Neural cell (in vitro differentiated cells): Measurements from ENCODE around the gene RASIP1.

ENCODE experiments used
- CTCF ChIP-seq: fragments of 450-650 bp; IDR thresholded peaks from 2 replicates; pipeline ENCODE4 v1.5.1; 2014; ENCODE audit warnings: antibody characterized with exemption, mild to moderate bottlenecking, moderate library complexity; ENCODE audit not compliant: poor library complexity, severe bottlenecking
- POLR2AphosphoS5 ChIP-seq: IDR thresholded peaks from 2 replicates; pipeline ENCODE4 v1.6.1; 2012
- SMC3 ChIP-seq: fragments of 450-650 bp; conservative IDR thresholded peaks from 2 replicates; pipeline ENCODE4 v1.6.1; 2014; ENCODE audit warnings: antibody characterized with exemption, mild to moderate bottlenecking, moderate library complexity; ENCODE audit not compliant: poor library complexity
- TAF1 ChIP-seq: IDR thresholded peaks from 2 replicates; pipeline ENCODE4 v1.6.1; 2012; ENCODE audit warnings: low read depth

GRCh38 chr19:48745208-48745995 lies 5.0 kb upstream of the RASIP1 start:
- no peak for TF ChIP-seq SMC3
- TF ChIP-seq POLR2AphosphoS5 = no peak
- no peak for TF ChIP-seq TAF1
- no peak for TF ChIP-seq CTCF
